ENCODE results near the gene CCDC121.

DNA sequence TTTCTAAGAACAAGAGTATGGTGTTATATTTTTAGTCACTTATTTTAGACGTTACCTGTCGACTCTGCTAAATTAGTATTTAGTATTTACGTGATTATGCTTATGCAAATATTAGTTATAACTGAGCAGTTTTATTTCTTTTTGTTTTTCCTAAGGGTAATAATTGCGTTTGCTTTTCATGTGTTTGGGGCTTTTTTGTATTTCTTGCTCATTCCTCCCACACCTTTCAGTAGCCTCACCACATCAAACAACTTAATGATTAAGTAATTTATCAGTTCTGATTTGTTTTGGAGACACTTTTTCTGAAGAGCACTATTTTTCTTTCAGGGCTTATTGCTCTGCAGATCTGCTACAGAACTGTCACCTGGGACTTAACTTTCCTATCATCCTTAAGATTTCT is 42.4 kb upstream of the CCDC121 start:
- TF ChIP-seq ARNT (IDR thresholded peaks at IDR 0.05): no peak
- TF ChIP-seq BHLHE40 (IDR thresholded peaks at IDR 0.05; ENCODE audit: borderline replicate concordance): no peak
- no peak for TF ChIP-seq SP1 (IDR thresholded peaks at IDR 0.05)
- TF ChIP-seq, protein P1, sequence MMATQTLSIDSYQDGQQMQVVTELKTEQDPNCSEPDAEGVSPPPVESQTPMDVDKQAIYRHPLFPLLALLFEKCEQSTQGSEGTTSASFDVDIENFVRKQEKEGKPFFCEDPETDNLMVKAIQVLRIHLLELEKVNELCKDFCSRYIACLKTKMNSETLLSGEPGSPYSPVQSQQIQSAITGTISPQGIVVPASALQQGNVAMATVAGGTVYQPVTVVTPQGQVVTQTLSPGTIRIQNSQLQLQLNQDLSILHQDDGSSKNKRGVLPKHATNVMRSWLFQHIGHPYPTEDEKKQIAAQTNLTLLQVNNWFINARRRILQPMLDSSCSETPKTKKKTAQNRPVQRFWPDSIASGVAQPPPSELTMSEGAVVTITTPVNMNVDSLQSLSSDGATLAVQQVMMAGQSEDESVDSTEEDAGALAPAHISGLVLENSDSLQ (IDR thresholded peaks at IDR 0.05): no peak
- no peak for TF ChIP-seq SUZ12 (IDR thresholded peaks at IDR 0.05)
- no peak for TF ChIP-seq FOXK2 (IDR thresholded peaks at IDR 0.05)
- TF ChIP-seq CTBP1 (IDR thresholded peaks at IDR 0.05; ENCODE audit: borderline replicate concordance): no peak
- TF ChIP-seq LEF1 (IDR thresholded peaks at IDR 0.05; ENCODE audit: borderline replicate concordance): no peak
- TF ChIP-seq TARDBP (IDR thresholded peaks at IDR 0.05): no peak
- no peak for TF ChIP-seq FOXM1 (IDR thresholded peaks at IDR 0.05; ENCODE audit: borderline replicate concordance)
- no peak for TF ChIP-seq ELF4 (IDR thresholded peaks at IDR 0.05)
- no peak for TF ChIP-seq L3MBTL2 (conservative IDR thresholded peaks at IDR 0.05)
- TF ChIP-seq ZNF384 (IDR thresholded peaks at IDR 0.05): no peak

All from HEK293T (cell line).